Activated T-helper 9 cell treated with anti-CD3 and anti-CD28 coated beads, Interleukin-2, amount 50 U/mL, for 16 hours (primary cell): ENCODE measurements around the gene GINS2.

Source experiments
- DNase-seq: peaks from one replicate; pipeline ENCODE4 v3.0.0-alpha.2; 2020; ENCODE audit warnings: low read depth

GINS2 gene

DNA sequence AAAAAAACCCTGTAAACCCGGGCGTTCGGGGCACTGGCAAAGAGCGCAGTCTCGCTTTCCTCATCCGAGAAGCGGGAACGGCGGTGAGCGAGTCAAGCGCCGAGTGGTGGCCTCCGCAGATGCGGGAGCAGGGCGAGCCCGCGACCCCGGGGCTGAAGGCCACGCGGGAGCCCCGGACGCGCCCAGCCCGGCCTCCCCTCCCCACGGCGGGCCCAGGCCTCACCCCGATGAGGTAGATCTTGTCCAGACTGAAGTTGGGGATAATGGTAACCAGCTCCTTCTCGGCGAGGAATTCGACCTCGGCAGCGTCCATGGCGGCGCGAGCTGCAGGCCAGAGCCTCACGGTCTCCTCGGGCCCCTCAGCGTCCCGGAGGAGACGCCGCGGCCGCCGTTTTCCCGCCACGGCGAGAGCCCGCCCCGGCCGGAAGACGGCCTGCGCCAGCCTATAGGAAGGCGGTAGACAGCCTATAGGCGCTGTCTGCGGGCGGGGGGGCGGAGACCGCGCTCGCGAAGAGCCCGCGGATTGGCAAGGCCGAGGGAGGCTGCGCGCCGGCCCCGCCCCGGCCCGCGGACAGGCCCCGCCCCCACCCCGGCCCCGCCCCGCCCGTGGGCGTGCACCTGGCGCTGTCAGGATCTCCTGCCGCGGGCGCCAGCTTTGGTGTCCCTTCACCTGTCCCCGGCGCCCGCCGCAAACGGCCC lies at the start of gene GINS2:
GINS2 (minus strand) TSS at position 369 of the 699 bp plus-strand sequence; CDS start at position 313, 56 bp downstream.
- DNase-seq, result peak; percentile 88

- no peak for DNase-seq
Measured at GRCh38 chr16:85736921-85737320, 48.2 kb upstream of the GINS2 start.

- DNase-seq, result no peak
Measured at GRCh38 chr16:85735946-85736345, 47.2 kb upstream of the GINS2 start.

- DNase-seq, result no peak
Measured at GRCh38 chr16:85735225-85735635, 46.5 kb upstream of the GINS2 start.

DNA sequence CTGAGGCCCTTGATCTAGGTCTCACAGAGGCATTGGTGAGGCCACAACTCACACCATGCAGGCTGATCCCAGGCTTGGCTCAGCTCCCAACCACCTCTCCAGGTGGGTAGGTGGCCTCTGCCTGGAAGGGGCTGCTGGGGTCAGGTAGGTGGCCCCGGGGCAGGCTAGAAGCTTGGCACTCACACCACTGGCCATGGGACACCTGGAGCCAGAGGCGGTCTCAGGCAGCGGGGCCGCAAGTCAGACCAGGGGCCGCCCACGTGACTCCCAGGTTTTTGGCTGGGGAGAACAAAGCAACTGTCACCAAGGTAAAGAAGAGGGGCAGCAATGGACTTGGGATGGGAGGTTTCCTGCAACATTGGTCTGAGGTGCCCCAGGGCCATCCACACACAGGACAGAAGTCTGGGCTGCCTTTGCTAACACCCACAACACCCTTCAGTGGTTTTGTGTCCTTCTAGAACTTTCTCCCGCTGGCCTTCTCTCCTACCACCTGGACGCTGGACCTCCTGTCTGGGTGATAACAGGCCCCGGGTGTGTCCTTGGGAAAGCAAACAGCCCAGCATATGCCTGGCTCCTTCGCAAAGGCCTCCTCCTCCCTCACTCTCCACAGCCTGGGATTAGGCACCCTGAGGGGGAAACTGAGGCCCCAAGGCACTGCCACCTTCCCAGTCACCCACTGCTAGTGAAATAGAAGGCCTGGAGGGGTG lies 45.7 kb upstream of the GINS2 start:
- DNase-seq, result no peak

GRCh38 chr16:85733839-85734170 lies 45.1 kb upstream of the GINS2 start:
- no peak for DNase-seq

DNA sequence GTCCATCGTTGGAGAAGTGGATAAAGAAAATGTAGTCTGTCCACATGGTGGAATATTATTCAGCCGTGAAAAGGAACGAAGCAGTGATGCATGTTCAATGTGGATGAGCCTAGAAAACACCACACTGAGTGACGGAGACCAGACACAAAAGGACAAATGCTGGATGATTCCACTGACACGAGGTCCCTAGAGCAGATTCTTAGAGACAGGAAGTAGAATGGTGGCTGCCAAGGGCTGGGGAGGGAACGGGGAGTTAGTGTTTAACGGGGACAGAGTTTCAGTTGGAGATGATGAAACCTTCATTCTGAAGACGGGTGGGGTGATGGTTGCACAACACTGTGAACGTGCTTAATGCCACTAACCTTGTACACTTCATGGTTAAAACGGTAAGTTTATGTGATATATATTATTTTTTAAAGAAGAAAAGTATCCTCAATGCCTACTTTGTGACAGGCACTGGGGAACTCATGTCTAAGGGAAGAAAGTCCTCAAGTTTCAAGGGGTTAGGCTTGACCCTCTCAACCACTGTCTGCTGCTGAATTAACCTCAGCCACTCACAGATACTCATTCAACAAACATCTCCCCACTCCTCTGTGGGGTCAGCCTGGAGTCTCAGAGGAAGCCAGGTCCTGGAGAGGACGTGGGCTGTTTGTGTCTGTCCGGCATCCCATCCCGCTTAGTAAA lies 44.5 kb upstream of the GINS2 start:
- DNase-seq, result no peak

DNA sequence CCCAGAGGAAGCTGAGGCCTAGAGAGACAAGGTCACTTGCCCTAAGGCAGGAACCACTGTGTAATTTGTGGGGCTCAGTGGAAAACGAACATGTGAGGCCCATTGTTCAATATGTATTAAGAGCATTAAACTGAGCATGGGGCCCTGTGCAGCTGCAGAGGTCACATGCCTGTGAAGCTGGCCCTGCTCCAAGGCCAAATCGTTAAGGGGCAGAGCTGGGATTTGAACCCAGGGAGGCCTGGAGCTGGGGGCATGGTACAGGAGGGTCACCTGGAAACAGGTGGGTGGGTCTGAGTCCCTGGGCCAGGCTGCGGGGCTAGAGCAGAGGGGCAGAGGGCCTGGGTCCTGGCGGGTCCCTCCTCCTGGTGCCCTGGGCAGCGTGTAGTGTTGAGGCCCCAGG lies 42.4 kb upstream of the GINS2 start:
- no peak for DNase-seq

DNA sequence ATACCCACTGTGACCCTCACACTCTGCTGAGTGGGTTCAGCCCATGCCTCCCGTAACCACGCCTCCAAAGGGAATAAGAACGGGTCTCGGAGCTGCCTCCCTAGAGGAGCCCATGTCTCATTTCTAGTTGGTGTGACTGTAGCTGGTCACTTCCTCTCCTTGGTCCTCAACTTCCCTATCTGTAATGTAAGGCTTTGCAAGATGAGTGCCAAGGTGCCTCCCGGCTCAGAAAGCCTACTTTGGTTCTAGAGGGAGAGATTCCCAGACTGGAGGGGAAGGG lies 41.4 kb upstream of the GINS2 start:
- no peak for DNase-seq

DNA sequence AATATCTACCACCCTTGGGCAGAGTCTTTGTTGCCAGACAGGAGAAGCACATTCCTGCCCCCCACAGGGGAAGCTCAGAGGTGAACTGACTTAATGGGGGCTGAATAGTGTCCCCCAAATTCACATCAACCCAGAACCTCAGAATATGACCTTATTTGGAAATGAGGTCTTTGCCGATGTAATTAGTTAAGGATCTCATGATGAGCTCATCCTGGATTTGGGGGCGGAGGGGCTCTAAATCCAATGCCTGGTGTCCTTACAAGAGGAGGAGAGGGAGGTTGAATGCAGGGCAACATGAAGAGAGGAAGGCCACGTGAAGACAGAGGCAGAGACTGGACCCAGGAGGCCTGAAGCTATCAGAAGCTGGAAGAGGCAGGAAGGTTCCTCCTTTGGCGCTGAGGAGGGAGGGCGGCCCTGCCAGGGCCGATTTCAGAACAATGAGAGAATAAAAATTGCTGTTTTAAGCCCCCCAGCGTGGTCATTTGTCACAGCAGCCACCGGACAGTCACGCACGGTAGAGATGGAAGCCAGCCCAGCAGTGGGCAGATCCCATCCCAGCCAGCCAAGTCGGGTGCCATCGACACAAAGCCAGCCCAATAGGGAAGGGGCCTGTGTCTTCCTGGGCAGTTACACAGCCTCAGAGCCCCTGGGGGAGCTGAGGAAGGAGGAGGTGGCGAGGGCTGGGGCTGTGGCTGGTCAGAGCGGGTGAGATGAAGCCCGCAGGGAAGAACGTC lies 40.9 kb upstream of the GINS2 start:
- no peak for DNase-seq

GRCh38 chr16:85728879-85729278 lies 40.1 kb upstream of the GINS2 start:
- DNase-seq, result no peak

- no peak for DNase-seq
Measured at GRCh38 chr16:85724936-85725335, 36.2 kb upstream of the GINS2 start.

DNA sequence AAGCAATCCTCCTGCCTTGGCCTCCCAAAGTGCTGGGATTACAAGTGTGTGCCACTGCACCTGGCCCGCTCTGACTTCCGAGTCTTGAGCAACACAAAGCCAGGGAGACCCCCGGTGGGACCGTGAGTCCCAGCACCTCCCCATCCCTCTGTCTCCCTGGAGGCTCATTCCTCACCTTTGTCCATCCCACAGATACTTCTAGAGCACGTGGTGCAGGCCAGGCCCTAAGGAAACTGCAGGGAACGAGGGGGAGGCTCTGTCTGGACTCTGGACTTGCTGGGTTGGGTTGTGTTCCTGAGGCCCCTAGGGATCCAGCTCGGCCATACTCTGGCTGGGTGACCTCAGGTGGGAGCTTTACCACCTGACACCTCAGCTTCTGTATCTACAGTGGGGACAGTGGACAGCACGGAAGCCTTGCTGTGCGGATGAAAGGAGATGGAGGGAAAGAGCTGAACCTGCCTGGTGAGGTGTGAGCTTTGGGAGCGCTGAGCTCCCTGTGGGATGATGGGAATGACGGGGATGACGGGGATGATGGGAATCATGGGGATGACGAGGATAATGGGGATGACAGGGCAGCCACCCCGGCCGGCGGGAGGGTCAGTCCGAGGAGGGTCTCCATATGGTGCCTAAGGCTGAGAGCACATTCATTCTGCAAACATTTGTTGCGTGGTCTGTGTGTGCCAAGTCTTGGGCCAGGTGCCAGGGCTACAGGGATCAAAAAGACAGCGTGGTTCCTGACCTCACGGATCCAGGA lies 35.5 kb upstream of the GINS2 start:
- no peak for DNase-seq

GRCh38 chr16:85722128-85722893 lies 33.6 kb upstream of the GINS2 start:
- DNase-seq, result no peak

DNA sequence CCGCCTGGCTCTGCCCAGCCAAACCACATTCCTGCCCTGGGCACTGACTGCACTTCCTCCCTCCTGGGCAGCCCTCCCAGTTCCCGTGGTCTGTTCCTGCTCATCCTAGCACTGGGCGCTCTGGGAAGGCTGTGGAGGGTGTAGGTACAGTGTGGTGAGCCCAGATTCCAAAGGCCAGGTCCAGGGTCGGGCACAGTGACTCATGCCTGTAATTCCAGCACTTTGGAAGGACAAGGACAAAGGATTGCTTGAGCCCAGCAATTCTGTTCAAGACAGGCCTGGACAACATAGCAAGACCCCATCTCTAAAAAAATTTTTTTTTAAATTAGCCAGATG lies 31.5 kb upstream of the GINS2 start:
- no peak for DNase-seq

- no peak for DNase-seq
Measured at GRCh38 chr16:85719605-85720301, 31.0 kb upstream of the GINS2 start.

- DNase-seq, result no peak
Measured at GRCh38 chr16:85718682-85719081, 29.9 kb upstream of the GINS2 start.

GRCh38 chr16:85718153-85718477 lies 29.4 kb upstream of the GINS2 start:
- no peak for DNase-seq

DNA sequence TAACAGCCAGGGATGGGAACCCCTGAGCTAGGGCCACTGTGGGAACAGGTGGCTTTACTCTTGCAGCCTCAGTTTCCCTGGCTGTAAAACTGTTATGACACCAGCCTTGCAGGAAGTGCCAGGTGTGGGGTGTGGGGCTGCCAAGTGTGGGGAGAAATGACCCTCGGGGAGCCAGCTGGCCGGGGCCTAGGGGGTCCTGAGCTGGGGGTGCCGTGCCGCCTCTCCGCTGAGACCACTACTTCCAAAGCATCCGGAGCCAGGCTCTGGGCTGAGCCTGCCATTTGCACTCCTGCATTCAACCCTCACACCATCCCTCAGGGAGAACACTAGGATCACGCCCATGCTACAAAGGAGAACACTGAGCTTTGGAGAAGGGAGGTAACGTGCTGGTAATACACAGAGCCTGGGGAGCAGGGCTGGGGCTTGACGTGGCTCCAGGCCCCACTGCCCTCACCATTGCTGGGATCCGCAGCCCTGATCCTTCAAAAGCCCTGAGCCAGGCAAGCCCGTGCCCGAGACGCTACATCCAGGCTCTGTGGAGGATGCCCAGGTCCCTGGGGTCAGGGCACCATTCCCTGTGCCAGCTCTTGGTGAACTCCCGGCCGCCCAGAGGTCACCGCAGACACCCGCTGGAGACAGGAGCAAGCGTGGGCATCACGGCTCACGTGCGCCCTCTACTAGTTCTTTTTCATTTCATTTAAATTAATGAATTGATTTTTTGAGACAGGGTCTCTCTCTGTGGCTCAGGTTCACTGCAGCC lies 28.8 kb upstream of the GINS2 start:
- DNase-seq, result peak; percentile 30

DNA sequence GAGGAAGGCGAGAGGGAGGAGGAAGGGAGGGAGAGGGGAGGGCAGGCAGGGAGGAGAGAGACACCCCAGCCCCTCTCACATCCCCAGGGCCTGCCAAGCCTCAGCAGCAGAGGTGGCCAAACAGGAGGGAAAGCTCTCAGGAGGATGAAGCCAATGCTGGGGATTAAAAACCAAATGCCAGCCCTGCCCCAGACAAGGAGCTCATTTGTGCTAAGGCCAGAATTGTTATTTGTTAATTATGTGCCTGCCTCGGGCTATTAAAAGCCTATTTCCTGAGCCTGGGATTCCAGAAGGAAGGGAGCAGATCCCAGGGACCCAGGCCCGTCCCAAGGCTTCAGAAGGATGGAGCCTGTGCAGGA lies 27.9 kb upstream of the GINS2 start:
- no peak for DNase-seq
